Pons (tissue), 1 donor: Measurements from ENCODE around the gene EDNRA.
A peak's percentile ranks its signal among the peaks of the same experiment; 100 is the strongest.

ENCODE experiments used
- DNase-seq: peaks from one replicate; pipeline ENCODE4 v3.0.0-alpha.2; 2016; ENCODE audit warnings: low spot score

The EDNRA gene

DNA sequence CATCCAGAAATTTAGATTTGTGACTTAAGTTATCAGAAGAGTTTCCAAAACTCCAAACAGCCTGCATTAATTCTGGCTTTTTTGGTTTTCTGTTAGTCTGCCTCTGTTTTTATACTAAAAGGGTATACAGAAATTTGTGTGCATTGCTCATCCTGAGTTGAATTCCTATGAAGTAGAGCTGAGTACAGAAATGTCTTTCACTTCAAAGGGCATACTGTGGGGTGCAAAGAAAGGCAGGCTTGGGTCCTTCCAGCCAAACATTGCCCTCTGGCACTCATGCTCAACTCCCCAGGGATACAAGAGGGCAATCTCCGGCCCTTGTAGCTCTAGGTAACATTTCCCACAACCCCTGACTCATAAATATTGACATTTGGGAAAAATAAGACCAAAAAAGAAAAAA is 108.7 kb downstream of the EDNRA start:
- peak; percentile 44 for DNase-seq

- DNase-seq, result peak; percentile 92
These were observed 109.5 kb downstream of the EDNRA start for GRCh38 chr4:147590249-147590920.

- no peak for DNase-seq
These were observed 110.2 kb downstream of the EDNRA start for GRCh38 chr4:147591106-147591505.

- DNase-seq, result no peak
These were observed 113.2 kb downstream of the EDNRA start for GRCh38 chr4:147594107-147594506.
